Esophagus muscularis mucosa (tissue), 4 donors: ENCODE measurements around the gene CEP170. TPM values are rescaled to one million over a fixed set of nuclear protein-coding genes. Genes with fewer than 3 reads are reported as not detected.

ENCODE experiments used
- DNase-seq: peaks from one replicate; pipeline ENCODE4 v3.0.0-alpha.2; 2017; ENCODE audit errors: extremely low spot score
- H3K27ac ChIP-seq, 4 donors: fragments of 200-600 bp; sonication (generic); replicated peaks in 1 of 4; 1 replicate in 3 of 4; 2 replicates in 1 of 4; pipeline ENCODE4 v1.5.1; 2016 to 2019; ENCODE audit warnings: mild to moderate bottlenecking in 1 of 4
- H3K27me3 ChIP-seq, 4 donors: fragments of 200-600 bp; sonication (generic); one replicate each; pipeline versions ENCODE4 v1.5.1 to v1.6.0; 2016 to 2019
- H3K36me3 ChIP-seq, 4 donors: fragments of 200-600 bp; sonication (generic); one replicate each; pipeline ENCODE4 v1.5.1; 2016 to 2019
- H3K4me1 ChIP-seq, 4 donors: fragments of 200-600 bp; sonication (generic); one replicate each; pipeline ENCODE4 v1.5.1; 2016 to 2019
- H3K4me3 ChIP-seq, 4 donors: fragments of 200-600 bp; sonication (generic); 1 replicate in 2 of 4; 2 replicates in 2 of 4; pipeline ENCODE4 v1.5.1; 2016 to 2019; ENCODE audit warnings: mild to moderate bottlenecking in 4 of 4, moderate library complexity in 1 of 4
- H3K9me3 ChIP-seq, 4 donors: fragments of 200-600 bp; sonication (generic); 1 replicate in 3 of 4; 2 replicates in 1 of 4; pipeline ENCODE4 v1.5.1; 2016 to 2019
- EP300 ChIP-seq: sonication (generic); formaldehyde crosslinking; IDR thresholded peaks from one replicate; pipeline ENCODE4 v1.6.1; 2017; ENCODE audit warnings: antibody characterized with exemption
- POLR2A ChIP-seq: fragments of 450-650 bp; IDR thresholded peaks from one replicate; pipeline ENCODE4 v1.6.1; 2017; ENCODE audit warnings: antibody characterized with exemption, moderate library complexity, mild to moderate bottlenecking, low read depth
- POLR2AphosphoS5 ChIP-seq, 2 donors: sonication (generic); formaldehyde crosslinking; IDR thresholded peaks; one replicate each; pipeline ENCODE4 v1.6.1; 2017; ENCODE audit warnings: antibody characterized with exemption in 2 of 2
- WGBS: methylation state at CpG from one replicate; pipeline ENCODE4 v1.1.5; 2018; 5-methylcytosine and 5-hydroxymethylcytosine counted together
- intact Hi-C: fragments of 100-400 bp; cut with DNase I; formaldehyde crosslinking; loops from one replicate; pipeline ENCODE4 v1.15.1; 2023
- total RNA-seq, 4 donors: library from RNA; depleted of rRNA; stranded (reverse); fragments of >200 nt; gene quantifications; one replicate each; pipeline versions ENCODE4 v1.1.0 to v1.2.1, GENCODE V29; 2016
- TF ChIP-seq, protein P1 (sequence below), 3 experiments: fragments of 200-600 bp in 2 of 3; fragments of 450-650 bp in 1 of 3; sonication (generic) in 2 of 3; IDR thresholded peaks; one replicate each; pipeline ENCODE4 v1.5.1; 2017 to 2019; ENCODE audit warnings: antibody characterized with exemption in 3 of 3, mild to moderate bottlenecking in 2 of 3, moderate library complexity in 1 of 3

CEP170 gene
- total RNA-seq, 4 donors from 2014 or later = 22.2 to 36.0 (median 30.9) TPM

DNA sequence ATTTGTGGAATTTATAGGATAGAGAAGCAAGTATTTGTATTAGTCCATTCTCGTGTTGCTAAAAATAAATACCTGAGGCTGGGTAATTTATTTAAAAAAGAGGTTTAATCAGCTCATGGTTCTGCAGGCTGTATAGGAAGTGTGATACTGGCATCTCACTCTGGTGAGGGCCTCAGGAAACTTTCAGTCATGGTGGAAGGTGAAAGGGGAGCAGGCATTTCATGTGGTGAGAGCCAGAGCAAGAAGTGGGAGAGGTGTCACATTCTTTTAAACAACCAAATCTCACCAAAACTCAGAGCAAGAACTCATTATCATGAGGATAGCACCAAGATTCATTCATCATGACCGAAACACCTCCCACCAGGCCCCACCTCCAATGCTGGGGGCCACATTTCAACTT, 18.9 kb upstream of the CEP170 start:
- DNase-seq = no peak
- H3K9me3 ChIP-seq = no peaks in the 10 kb centered on the region
- 76% methylated on average over 2 of the region's 2 CpGs for WGBS
- TF ChIP-seq POLR2A (no peak), POLR2AphosphoS5 (IDR thresholded peaks at IDR 0.05) (no peak), EP300 (no peak)
- TF ChIP-seq, protein P1, sequence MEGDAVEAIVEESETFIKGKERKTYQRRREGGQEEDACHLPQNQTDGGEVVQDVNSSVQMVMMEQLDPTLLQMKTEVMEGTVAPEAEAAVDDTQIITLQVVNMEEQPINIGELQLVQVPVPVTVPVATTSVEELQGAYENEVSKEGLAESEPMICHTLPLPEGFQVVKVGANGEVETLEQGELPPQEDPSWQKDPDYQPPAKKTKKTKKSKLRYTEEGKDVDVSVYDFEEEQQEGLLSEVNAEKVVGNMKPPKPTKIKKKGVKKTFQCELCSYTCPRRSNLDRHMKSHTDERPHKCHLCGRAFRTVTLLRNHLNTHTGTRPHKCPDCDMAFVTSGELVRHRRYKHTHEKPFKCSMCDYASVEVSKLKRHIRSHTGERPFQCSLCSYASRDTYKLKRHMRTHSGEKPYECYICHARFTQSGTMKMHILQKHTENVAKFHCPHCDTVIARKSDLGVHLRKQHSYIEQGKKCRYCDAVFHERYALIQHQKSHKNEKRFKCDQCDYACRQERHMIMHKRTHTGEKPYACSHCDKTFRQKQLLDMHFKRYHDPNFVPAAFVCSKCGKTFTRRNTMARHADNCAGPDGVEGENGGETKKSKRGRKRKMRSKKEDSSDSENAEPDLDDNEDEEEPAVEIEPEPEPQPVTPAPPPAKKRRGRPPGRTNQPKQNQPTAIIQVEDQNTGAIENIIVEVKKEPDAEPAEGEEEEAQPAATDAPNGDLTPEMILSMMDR (IDR thresholded peaks at IDR 0.05) = no peak
- H3K27me3 ChIP-seq = no peaks in the 10 kb centered on the region
- H3K27ac ChIP-seq = no peak overlapping the region
- peaks cover 0 to 81% (median 43%) of the 10 kb centered on the region in 4 donors for H3K36me3 ChIP-seq
- intact Hi-C loops = no loop called here
- H3K4me1 ChIP-seq = peaks cover 5 to 16% (median 9%) of the 10 kb centered on the region in 4 donors
- no peak overlapping the region for H3K4me3 ChIP-seq

DNA sequence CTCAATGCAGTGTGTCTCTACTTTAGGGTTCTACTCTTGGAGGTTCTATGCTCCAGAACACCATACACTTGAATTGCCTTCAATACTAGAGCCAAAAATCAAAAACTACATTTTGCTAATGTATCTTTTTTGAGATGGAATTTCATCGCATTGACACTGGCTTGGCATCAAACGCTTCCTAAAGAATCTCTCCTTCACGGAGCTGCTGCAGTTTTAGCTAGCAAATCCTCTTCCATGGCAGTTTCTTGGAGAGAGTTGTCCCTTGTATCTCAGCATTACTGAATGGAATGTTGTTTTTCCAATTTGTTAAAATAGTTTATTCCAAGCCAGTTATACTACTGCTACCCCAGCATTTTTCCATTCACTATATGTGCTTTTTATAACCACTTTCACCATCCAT, 18.4 kb upstream of the CEP170 start:
- H3K4me3 ChIP-seq = no peak overlapping the region
- TF ChIP-seq, protein P1 (IDR thresholded peaks at IDR 0.05) = no peak
- TF ChIP-seq EP300 (no peak), POLR2A (no peak)
- H3K27me3 ChIP-seq = no peaks in the 10 kb centered on the region
- intact Hi-C loops = no loop called here
- peaks cover 0 to 77% (median 39%) of the 10 kb centered on the region in 4 donors for H3K36me3 ChIP-seq
- peaks cover 5 to 20% (median 13%) of the 10 kb centered on the region in 4 donors for H3K4me1 ChIP-seq
- WGBS = 65% methylated on average over 3 of the region's 3 CpGs
- H3K9me3 ChIP-seq = no peaks in the 10 kb centered on the region
- H3K27ac ChIP-seq = no peak overlapping the region
- DNase-seq = no peak

DNA sequence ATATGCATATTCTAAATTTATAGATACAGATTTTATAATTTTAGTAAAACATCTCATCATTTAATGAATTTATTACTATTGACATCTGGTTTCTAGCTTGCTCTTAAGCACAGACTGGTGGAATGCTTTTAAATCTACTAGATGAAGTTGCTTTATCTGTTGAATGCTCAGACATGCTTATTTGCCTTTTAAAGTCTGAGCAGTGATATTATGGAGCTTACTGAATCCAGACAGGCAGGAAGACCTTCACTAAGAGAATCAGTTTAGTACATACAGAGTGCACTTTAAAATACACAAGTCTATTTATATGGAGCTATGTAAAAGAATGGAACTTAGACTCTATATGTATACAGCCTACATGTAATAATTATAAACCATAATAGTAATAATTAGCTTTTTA, 17.3 kb upstream of the CEP170 start:
- intact Hi-C loops = no loop called here
- Histone ChIP-seq H3K27ac (no peak overlapping the region), H3K27me3 (no peaks in the 10 kb centered on the region), H3K4me3 (no peak overlapping the region), H3K9me3 (no peaks in the 10 kb centered on the region), H3K4me1 (peaks cover 5 to 30% (median 18%) of the 10 kb centered on the region in 4 donors), H3K36me3 (peaks cover 0 to 67% (median 33%) of the 10 kb centered on the region in 4 donors)
- DNase-seq = no peak
- TF ChIP-seq POLR2A (no peak), POLR2AphosphoS5 (IDR thresholded peaks at IDR 0.05) (no peak), EP300 (no peak)
- TF ChIP-seq, protein P1 (IDR thresholded peaks at IDR 0.05) = no peak

DNA sequence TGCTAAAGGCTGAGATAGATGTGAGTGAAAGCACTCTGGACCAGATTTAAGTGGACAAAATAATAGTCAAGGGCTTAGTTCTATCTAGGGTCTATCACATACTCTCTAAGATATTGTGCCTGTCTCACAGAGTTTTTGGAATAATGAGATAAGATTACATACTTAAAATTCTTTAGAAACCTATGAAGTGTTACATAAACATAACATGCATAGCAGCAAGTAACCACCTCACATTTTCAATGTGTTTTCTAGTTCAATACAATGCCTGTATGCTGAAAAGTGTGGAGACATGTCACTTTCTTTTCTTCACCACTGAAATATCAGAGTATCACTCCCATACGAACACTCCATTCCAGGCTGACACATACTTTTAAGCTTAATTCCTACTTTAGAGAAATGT, 16.9 kb upstream of the CEP170 start:
- intact Hi-C loops = no loop called here
- peaks cover 0 to 67% (median 30%) of the 10 kb centered on the region in 4 donors for H3K36me3 ChIP-seq
- no peak for TF ChIP-seq POLR2AphosphoS5 (IDR thresholded peaks at IDR 0.05)
- TF ChIP-seq POLR2A = no peak
- TF ChIP-seq EP300 = no peak
- TF ChIP-seq, protein P1 (IDR thresholded peaks at IDR 0.05) = no peak
- H3K4me1 ChIP-seq = peaks cover 5 to 30% (median 18%) of the 10 kb centered on the region in 4 donors
- H3K9me3 ChIP-seq = no peaks in the 10 kb centered on the region
- no peak overlapping the region for H3K27ac ChIP-seq
- WGBS = 80% methylated on average over 1 of the region's 1 CpG
- no peaks in the 10 kb centered on the region for H3K27me3 ChIP-seq
- DNase-seq = no peak
- H3K4me3 ChIP-seq = no peak overlapping the region

DNA sequence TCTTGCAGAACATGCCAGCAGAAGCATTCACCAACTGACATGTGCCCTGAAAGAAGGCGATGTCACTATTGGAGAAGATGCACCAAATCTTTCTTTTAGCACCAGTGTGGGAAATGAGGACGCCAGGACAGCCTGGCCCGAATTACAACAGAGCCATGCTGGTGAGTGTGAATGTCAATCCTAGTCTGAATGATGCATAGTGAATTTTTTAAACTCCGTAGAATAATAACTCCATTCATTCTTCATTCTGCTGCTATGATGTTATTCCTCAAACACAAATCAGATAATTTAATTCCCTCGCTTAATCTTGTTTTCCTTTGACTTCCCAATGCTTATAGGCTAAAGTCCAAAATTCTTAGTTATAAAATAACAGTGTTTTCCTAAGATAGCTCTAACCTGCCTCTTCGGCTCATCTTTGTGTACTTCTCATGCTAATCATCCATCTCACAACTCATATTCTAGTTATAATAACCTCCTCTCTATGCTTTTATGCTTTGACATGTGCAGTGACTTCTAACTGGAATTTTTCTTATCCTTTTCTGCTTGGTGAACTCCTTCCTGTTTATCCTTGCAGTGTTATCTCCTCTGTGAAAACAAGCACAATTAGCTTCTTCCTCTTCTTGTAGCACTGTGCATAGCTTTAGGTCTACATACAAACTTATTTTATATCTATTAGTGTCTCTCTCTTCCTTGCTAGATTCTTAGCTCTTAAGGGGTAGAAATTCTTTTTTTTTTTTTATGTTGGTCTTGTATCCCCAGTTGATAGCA, 15.2 kb upstream of the CEP170 start:
- Histone ChIP-seq H3K4me1 (peaks cover 8 to 32% (median 20%) of the 10 kb centered on the region in 4 donors), H3K36me3 (peaks cover 0 to 53% (median 18%) of the 10 kb centered on the region in 4 donors), H3K27ac (no peak overlapping the region), H3K9me3 (no peaks in the 10 kb centered on the region), H3K27me3 (no peaks in the 10 kb centered on the region), H3K4me3 (no peak overlapping the region)
- no peak for DNase-seq
- TF ChIP-seq POLR2AphosphoS5 (IDR thresholded peaks at IDR 0.05) = no peak
- TF ChIP-seq POLR2A = no peak
- no peak for TF ChIP-seq EP300
- TF ChIP-seq, protein P1 (IDR thresholded peaks at IDR 0.05) = no peak
- WGBS = 88% methylated on average over 6 of the region's 6 CpGs
- intact Hi-C loops = no loop called here
